Embryonic facial prominence (tissue), 1 donor: Measurements from ENCODE around the gene SLC43A2.
"Not testable (repeated sequence)": the region's sequence is repeated elsewhere in the genome, so short reads cannot be mapped to it uniquely, and the experiment has no call there.

Experiments
- DNase-seq: peaks from one replicate; pipeline ENCODE4 v3.0.0-alpha.2; 2016; ENCODE audit errors: extremely low spot score

Gene SLC43A2

DNA sequence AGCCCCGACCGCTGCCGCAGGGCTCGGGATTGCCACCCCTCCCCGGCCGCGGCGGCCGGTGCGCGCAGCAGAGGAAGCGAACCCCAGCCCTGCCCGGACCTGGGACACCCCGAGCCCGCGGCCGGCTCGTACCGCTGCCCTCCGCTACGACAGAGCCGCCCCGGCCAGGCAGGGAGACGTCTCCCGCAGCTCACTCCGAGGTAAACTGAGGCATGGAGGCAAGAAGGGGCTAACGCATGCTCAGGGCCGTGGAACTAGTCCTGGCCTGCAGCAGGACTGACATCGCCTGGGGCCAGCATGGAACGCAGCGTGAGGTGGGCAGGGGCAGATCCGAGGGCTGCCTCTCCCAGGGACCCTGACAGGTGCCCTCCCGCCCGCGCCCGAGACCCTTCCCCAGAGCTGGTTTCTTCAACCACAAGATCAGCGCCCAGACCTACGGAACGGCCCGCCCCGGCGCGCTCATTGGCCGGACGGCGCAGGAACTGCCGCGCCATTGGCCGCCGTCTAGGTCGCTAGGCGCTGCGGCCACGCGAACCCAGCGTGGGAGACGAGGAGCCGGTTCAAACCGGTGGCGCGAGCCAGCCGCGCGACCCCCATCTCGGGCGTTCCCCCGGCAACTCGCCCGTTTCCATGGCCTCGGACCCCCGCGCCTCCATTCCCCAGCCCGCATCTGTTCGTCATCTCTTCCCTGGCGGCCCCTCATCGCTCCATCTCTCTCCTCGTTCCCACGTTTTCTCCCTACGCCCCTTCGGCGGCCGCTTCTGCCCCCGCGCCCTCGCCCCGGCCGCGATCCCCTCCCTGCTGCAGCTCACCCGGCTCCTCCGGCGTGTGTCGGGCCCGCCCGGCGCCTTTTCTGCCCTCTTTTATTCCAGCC lies at the start of gene SLC43A2:
Gene SLC43A2, minus strand, starts transcription at position 853 of the 874 bp plus-strand sequence. CDS start 960 bp downstream, outside the sequence.
- DNase-seq = peak; percentile 70

DNA sequence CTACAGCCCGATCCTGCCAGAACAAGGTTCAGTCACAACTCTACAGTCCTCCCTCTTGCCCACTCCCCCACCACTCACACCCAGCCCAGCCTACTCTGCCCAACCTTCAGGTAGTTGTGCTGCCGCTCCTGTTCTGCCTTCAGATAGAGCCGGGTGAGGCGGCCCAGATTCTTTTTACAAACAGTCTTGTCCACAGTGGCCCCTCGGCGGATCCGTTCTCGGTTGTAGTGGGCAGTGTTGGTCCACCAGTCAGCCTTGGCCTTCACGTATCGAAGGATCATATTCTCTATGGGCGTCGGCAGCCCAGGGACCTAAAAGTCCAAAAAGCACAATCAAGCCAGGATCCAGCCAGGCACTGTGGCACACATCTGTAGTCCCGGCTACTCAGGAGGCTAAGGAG lies 47.8 kb upstream of the SLC43A2 start:
- DNase-seq = no peak

DNA sequence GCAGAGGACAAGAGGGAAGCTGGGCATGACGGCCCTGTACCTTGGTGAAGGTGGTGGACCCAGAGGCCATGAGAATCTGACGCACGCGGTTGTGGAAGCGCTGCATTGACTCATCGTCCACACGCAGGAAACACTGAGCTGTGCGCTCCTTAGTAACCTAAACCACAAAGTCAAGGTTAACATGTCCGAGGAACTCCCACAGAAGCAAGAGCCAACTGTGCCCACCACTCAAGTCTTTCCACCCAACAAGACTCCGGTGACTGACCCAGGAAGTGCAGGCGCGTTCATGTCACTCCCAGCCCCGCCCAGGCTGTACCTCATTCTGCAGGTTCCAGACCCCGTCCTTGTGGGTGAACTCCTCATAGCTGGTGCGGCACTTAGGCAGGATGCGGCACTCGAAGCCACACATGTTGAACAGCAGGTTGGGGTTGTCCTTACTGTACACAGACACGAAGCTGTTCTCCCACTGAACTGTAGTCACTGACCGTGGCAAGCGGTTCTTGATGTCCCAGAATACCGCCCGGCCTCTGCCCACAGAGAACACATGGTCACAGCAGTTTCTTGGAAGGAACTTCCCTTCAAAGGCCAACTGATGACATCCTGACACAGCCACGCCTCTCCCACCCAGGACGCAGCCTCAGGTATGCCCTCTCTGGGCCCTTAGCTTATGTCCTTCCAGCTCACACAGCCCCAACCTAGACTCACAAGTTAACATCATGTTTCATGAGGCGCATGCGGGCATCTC lies 44.6 kb upstream of the SLC43A2 start:
- DNase-seq = no peak

DNA sequence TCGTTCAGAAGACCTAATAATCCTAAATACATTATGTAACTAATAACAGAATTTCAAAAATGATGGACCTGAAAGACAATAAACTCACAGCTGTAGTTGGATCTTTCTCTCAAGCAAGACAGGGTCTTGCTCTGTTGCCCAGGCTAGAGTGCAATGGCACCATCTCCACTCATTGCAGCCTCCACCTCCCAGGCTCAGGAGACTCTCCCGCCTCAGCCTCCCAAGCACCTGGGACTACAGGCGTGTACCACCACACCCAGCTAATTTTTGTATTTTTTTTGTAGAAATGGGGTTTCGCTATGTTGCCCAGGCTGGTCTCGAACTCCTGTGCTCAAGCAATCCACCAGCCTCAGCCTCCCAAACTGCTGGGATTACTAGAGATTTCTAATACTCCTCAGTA lies 35.3 kb upstream of the SLC43A2 start:
- DNase-seq = not testable (repeated sequence)

DNA sequence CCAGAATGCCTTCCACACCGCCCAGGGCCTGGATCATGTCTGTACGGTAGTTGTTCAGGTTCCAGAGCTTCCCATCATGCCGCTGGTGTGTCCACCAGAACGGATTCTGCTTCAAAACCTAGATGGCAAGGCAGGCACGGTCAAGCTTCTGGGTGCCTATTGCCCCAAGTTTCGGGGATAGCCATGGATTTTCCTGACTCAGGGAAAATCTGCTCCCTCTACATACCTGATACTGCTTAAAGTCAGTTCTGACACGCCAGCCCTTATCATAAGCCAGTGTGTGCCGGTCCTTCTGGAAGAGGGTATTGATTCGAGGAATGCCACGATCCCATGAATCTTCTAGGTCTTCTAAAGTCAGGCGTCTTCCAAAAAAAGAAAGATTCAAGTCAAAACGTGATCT lies 32.4 kb upstream of the SLC43A2 start:
- DNase-seq = no peak

DNA sequence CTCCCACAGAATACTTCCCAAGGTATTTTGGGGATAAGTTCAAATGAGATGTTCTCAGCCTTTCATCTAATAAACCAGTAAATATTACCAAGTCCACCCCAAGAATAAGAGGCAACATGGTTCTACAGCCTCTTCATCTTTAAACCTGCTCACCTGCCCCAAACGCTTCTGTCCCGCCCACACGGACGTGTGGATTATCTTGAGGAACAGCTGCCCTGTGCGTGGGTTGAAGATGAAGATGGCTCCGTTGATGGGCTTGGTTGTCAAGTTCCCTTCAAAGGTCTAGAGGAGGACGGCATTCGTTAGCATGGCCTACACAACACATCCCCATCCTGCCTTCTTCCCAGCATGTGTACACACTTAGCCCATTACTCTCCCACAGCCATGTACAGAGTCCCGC lies 29.5 kb upstream of the SLC43A2 start:
- DNase-seq = no peak

DNA sequence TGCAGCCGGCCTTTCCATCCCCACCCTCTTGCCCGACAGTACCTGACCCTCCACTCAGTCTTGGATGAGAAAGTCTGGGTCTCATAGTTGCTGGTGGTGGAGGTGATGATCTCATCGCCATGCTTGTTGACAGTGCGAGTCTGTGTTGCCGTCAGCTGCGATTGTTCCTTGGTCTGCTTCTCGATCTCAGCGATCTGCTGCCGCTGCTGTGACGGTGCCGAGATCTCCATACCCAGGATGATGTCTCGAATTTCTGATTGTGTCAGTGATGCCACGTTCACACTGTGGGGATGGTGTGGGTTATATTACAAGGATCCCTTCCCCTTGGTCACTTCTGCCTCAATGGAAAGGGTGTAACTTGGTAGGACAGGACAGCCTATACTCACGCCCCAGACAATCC lies 25.1 kb upstream of the SLC43A2 start:
- no peak for DNase-seq

DNA sequence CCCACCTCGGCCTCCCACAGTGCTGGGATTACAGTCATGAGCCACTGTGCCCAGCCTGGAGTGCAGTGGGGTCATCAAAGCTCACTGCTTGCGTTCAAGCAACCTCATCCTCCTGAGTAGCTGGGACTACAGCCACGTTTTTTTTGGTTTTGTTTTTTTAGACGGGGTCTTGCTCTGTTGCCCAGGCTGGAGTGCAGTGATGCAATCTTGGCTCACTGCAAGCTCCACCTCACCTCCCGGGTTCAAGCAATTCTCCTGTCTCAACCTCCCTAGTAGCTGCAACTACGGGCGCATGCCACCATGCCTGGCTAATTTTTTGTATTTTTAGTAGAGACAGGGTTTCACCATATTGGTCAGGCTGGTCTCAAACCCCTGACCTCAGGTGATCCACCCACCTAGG lies 24.2 kb upstream of the SLC43A2 start:
- DNase-seq = not testable (repeated sequence)

DNA sequence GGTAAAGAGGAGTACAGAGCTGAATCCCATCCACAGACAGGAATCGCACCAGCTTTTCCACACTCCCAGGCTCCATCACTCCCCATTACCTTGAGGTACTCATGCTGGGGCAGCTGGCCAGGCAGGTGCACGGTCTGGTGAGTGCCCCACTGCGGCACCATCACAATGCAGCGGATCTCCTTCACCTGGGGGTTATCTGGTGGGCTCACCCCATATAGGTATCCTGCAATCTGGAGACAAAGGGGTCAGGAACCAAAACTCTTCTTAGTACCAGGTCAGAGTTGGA lies 22.9 kb upstream of the SLC43A2 start:
- no peak for DNase-seq

DNA sequence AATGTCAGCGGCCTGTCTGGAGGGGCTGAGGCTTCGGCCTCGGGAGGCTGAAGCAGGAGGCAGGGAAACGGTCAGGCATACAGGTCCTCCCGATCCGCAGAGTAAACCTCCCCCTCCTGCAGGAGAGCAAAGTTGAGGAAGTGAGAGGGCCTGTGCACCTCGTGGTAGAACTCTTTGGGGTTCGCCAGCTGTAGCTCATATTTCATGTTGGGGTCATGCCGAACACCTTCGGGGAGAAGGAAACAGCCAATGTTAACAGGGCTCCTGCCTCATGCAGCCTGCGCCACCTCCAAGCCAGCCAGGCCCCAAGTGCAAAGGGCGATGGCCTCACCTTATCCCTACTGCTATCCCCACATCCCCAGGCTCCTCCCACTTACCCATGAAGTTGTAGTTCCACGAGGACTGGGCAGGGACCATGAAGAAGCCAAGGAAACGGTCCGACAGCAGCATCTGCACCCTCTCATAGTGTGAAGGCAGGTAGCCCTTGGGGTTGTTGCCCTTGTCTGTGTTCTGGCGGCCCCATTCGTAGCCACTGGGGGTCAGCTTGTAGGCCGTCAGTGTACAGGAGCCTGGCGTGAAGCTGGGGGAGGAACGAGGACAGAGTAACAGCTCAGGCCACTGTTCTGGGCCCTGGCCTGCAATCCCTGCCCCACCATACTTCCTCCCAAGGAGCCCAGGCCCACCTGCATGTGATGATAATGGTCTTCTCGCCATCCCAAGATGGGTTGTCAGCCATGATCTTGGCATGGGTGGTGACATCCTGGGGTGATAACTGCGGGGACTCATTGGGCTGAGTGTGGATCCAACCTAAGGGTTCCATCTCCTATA lies 22.3 kb upstream of the SLC43A2 start:
- DNase-seq = no peak

DNA sequence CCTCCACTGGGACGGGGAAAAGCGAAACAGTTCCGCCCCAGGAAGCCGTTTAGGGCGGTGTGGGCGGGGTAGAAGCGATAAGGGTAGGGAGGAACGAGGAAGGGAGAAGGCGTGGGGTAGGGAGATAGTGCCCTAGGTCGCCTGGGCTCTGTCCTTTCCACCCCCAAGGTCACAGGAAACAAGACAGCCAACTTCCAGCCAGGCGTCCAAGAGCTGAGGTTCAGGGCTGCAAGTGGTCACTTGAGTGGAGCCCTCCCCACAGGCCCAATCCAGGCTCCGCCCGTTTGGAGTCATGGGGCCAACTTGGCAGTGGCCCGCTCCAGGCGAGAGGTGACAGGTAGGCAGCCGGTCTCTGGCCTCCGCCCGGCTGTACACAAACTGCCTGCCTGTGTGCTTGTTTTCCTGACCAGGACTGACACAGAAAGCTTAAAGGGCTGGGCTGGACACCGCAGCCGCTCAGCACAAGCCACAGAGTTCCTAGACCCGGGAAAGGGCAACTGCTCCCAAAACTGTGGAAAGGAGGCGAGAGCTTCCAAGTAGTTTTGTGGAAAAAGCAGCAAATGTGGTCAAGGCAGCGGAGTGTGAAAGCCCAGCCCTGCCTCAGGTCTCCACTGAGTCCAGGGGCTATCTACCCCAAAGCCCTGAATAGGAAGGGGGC lies 21.3 kb upstream of the SLC43A2 start, which contains the start of gene RILP:
Gene RILP, minus strand, starts transcription at position 23 of the 658 bp plus-strand sequence. CDS start 62 bp downstream, outside the sequence.
- DNase-seq = no peak

DNA sequence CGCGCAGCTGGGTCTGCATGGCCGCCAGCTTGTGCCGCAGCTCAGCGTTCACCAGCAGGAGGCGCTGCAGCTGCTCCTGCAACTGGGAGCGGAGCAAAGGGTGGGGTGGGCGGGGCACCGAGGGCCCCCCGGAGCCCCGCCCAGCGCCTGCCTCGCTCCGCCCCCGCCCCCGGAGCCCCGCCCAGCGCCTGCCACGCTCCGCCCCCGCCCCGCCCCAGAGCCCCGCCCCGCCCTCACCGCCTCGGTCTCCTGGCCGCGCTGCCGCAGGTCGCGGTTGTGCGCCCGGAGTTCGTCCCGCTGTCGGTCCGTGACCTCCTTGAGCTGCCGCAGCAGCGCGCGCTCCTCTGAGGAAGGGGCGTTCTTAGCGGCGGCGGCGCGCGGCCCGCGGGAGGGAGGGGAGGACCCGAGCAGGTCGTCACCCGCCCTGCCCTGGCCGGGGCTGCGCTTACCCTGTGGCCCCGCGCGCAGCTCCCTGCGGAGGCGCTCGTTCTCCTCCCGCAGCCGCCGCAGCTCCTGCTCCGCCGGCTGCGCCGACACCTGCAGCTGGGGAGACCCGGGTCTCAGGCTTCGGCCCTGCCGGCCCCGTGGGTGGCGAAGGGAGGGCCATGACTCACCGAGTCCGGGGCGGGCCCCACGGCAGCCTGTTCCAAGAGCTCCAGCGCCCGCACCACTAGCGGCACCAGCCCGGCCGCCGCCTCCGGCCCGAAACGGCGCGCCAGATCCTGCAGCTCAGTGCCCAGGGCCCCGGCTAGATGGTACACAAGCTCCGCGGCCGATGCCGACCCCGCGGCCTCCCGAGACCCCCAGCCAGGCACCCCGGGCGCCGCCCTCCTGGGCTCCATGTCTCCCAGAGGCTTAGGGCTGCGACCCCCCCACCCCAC lies 20.6 kb upstream of the SLC43A2 start:
- peak; percentile 59 for DNase-seq

DNA sequence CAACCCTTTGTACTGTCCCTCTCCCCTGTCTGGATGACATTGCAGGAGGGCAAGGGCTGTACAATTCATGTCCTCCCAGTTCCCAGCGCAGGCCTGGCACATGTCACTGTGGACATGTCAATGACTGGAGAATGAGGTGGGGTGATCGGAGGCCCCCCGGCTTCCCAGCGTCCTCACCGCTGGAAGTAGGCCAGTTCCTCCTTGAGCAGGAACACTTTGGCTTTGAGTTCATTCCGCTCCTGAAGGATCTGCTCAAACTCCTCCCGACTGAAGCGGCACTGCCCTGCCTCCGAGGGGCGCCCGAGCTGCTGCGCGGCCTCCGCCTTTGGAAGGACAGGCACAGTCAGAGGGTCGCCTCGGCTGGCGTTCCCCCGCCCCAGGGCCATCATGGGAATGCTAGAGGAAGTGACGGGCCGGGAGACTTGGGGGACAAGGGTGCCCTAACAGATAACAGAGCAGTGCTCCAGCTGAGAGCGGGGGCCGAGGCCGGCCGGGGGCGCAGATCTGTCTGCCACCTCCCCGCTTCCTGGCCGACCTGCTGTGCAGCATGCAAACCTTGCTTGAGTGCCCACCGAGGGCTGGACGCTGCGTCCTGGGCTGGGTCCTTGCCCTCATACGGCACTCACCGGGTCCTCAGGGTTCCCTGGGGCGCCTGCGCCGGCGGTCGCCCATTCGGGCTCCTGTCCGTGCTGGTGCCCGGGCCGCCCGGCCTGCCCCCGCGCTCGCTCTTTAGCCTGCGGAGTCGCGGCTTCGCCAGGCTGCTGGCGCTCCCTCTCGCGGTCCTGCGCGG lies 19.7 kb upstream of the SLC43A2 start:
- no peak for DNase-seq

DNA sequence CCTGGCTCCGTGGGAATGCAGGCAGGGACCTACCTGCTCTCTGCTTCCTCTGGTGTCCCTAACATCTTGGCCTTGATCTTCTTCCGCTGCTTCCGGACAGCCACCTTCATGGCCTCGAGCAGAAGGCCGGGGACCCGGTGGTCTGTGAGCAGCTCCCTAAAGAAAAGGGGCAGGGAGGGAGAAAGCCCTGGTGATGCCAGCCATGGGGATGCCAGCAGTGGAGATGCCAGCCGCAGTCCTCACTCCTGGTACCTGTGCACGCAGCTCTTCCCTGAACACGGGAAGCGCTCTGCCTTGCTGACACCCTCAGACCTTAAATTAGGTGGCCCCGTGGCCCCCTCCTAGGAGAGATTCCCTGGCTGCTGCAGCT lies 19.2 kb upstream of the SLC43A2 start:
- no peak for DNase-seq

DNA sequence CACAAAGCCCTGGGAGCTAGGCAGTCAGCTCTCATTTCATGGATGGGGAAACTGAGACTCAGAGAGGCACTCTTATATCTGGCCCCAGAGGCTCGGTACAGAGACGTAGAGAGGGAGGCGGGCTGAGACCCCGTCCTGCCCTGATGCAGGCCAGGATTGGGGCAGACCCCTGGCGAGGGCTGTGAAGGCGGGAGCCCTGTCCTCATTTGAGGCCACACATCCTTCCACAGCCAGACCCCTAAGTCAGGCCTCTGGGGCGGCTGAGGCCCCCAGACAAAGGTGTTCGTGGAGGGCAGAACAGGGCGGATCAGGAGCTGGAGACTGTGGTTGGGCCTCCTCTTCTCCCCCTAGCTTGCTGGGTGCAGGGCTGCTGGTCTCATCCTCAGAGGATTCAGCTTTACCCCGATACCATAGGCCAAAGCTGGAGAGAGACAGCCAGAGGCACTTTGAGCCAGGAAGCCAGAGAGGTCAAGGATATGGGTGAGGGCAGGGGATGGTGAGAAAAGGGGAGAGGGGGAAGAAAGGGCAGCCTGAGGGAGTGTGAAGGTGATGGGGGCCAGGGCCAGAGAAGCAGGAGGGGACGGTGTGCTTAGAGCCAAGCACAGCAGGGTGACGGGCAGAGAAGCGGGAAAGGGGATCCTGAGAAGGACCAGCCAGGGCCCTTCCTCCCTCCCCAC lies 17.7 kb upstream of the SLC43A2 start:
- DNase-seq = no peak

DNA sequence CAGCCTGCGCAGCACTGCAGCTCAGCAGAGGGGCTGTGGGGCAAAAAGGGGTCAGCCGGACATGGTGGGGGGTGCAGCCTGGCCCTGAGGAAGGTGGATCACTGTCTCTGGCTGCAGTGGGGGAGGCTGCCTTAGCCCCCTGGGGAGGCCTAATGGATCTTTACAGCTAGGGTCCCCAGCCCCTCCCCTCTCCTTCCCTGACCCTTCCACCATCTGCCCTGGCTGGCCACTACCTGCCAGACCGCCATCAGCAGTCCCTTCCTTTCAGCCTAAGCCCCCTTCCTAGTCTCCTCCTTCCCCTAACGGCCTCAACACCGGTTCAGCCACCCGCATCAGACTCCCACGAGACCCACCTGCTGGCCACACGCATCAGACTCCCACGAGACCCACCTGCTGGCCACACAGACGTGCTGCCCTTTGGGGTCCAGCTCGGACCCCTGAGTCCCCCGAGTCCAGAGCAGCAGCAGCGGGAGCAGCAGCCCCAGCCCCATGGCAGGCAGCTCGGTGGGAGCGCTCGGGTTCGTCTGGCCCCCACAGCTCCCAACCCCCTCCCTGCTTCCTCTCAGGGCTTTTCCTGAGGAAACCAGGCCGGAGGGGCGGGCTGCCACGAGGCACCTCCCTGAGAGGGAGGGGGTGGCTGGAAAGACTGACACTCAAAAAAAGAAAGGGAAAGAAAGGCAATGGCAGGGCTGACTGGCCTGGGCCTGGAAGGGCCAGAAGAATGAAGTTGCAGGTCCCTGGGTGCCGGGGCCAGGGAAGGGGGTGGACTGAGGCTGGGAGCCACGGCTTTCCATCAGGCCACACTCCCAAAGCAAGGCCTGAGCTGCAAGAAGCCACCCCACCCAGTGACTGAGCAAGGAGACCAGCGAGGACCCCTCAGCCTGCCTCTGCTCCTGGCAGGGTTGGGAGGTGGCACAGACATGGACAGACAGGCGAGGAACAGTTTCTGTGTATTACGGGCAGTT lies 16.9 kb upstream of the SLC43A2 start, which contains the start of gene SCARF1:
Gene SCARF1, minus strand, starts transcription at position 526 of the 965 bp plus-strand sequence. Its CDS starts 35 bp downstream, at position 491.
- no peak for DNase-seq

DNA sequence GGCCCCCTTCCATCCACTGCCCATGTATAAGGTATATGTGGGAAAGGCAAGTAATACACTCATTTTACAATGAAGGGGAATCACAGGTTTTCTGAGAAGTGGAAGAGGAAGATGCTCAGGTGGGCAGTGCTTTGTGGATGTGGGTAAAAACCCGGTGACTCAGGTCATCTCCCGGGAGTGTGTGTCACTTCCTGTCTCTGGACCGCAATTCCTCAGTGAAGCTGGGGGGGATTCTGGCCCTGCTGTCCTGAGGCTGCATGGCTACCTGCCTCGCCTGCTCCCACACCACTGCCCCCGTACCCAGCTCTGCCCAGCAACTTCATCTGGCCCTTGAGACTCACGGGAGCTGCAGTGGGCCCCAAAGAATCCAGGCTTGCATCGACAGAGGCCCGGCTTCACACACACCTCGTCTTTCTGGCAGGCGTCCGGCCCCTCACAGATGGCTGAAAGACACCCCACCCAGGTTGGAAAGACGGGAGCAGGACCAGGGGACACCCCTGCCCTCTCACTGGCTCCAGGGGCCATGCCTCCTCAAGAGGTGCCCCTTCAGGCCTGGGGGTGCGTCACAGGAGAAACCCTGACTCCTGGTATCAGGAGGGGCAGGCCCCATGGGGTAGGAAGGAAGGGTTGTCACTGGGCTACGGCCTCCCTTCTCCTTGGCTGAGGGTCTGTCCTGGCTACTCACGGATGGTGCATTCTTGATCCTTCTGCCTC lies 16.0 kb upstream of the SLC43A2 start:
- no peak for DNase-seq
